HepG2 (cell line): ENCODE data around the gene ALOX5AP. TPM values are rescaled to one million over a fixed set of nuclear protein-coding genes. Genes with fewer than 3 reads are reported as not detected.

Source experiments
- ATAC-seq: fragments of 200-7000 bp; cut with Tn5 transposase; 3 replicates; pipeline ENCODE4 v1.9.1; 2020; ENCODE audit warnings: mild to moderate bottlenecking, moderate library complexity
- BruUV-seq: library from RNA; stranded (reverse); fragments of 400-500 nt; replicated peaks from 2 replicates; lab custom pipeline; 2021; lab: Mats Ljungman, UMichigan
- CTCF ChIA-PET: fragments of 300-600 bp; formaldehyde crosslinking; extraction: SDS; loops from one replicate; lab custom pipeline; 2021; ENCODE audit warnings: low total read pairs, inconsistent platforms, low intra/inter-chr PET ratio; lab: Yijun Ruan, JAX
- POLR2A ChIA-PET: fragments of 350-600 bp; sonication (Branson Sonifier 250); formaldehyde crosslinking; loops from one replicate; lab custom pipeline; 2020; ENCODE audit warnings: antibody characterized with exemption, inconsistent platforms; lab: Yijun Ruan, JAX
- DNase-seq: peaks from one replicate; pipeline ENCODE4 v3.0.0-alpha.2; 2015; ENCODE audit warnings: low spot score
- FAIRE-seq: peaks from 3 replicates; lab custom pipeline; 2011; peaks lifted over from hg19 to GRCh38; lab: Jason Lieb, UNC
- H2AFZ ChIP-seq: one replicate; pipeline ENCODE4 v1.6.1; 2011; ENCODE audit warnings: low read length, inconsistent platforms
- H3K27ac ChIP-seq: fragments of 300-600 bp; 3 replicates; pipeline ENCODE4 v1.8.0; 2011; ENCODE audit warnings: mixed run types, mild to moderate bottlenecking, mixed read lengths, low read length, inconsistent platforms; ENCODE audit not compliant: insufficient read depth; ENCODE audit errors: extremely low read length
- H3K27me3 ChIP-seq, 2 experiments: fragments of 200-600 bp in 1 of 2; 2 replicates in 1 of 2; 3 replicates in 1 of 2; pipeline versions ENCODE4 v1.6.0 to v1.8.0; 2011; ENCODE audit warnings: low read length in 2 of 2, mild to moderate bottlenecking in 2 of 2, moderate library complexity in 2 of 2, inconsistent platforms in 1 of 2; ENCODE audit not compliant: insufficient read depth in 2 of 2, control insufficient read depth in 1 of 2
- H3K36me3 ChIP-seq, 2 experiments: fragments of 200-600 bp in 1 of 2; replicated peaks in 1 of 2; 2 replicates in 1 of 2; 3 replicates in 1 of 2; pipeline versions ENCODE4 v1.5.1 to v1.8.0; 2011; ENCODE audit warnings: low read length in 2 of 2, inconsistent platforms in 1 of 2; ENCODE audit not compliant: insufficient read depth in 2 of 2, control insufficient read depth in 1 of 2
- H3K4me1 ChIP-seq: 2 replicates; pipeline ENCODE4 v1.5.1; 2012; ENCODE audit warnings: low read length, inconsistent platforms; ENCODE audit not compliant: insufficient read depth
- H3K4me2 ChIP-seq: 2 replicates; pipeline ENCODE4 v1.6.0; 2011; ENCODE audit warnings: low read depth, low read length, inconsistent platforms
- H3K4me3 ChIP-seq, 3 experiments: fragments of 200-600 bp in 1 of 3; sonication (generic), shearing (Covaris generic) in 1 of 3; replicated peaks in 1 of 3; 2 replicates each; pipeline ENCODE4 v1.5.1; 2011 to 2016; ENCODE audit warnings: low read length in 3 of 3, inconsistent platforms in 2 of 3, low read depth in 2 of 3, mild to moderate bottlenecking in 2 of 3, control low read depth in 1 of 3, mixed read lengths in 1 of 3; ENCODE audit not compliant: insufficient read depth in 1 of 3
- H3K79me2 ChIP-seq: one replicate; pipeline ENCODE4 v1.6.1; 2011; ENCODE audit warnings: low read length, inconsistent platforms; ENCODE audit not compliant: insufficient read depth
- H3K9ac ChIP-seq: 2 replicates; pipeline ENCODE4 v1.6.0; 2011; ENCODE audit warnings: mild to moderate bottlenecking, low read depth, low read length, inconsistent platforms; ENCODE audit not compliant: insufficient read depth
- H3K9me3 ChIP-seq: 2 replicates; pipeline ENCODE4 v1.5.1; 2012; ENCODE audit warnings: mild to moderate bottlenecking, low read length
- H4K20me1 ChIP-seq: 2 replicates; pipeline ENCODE4 v1.6.0; 2011; ENCODE audit warnings: inconsistent platforms, mild to moderate bottlenecking, low read length, moderate library complexity; ENCODE audit not compliant: insufficient read depth
- ERF ChIP-seq: IDR thresholded peaks from 2 replicates; pipeline ENCODE4 v1.6.1; 2018; ENCODE audit warnings: missing biosample characterization, missing genetic modification reagents
- MYC ChIP-seq: sonication (generic); formaldehyde crosslinking; IDR thresholded peaks from 2 replicates; pipeline ENCODE4 v1.9.0; 2021; ENCODE audit warnings: missing genetic modification reagents, borderline replicate concordance
- PBX2 ChIP-seq: IDR thresholded peaks from 2 replicates; pipeline ENCODE4 v1.6.1; 2016; ENCODE audit warnings: control low read depth
- TCF7 ChIP-seq: sonication (generic); IDR thresholded peaks from 2 replicates; pipeline ENCODE4 v1.6.1; 2016; ENCODE audit warnings: antibody characterized with exemption, low read depth
- TOPORS ChIP-seq: sonication (generic); formaldehyde crosslinking; IDR thresholded peaks from 2 replicates; pipeline ENCODE4 v1.8.0; 2023; ENCODE audit warnings: mild to moderate bottlenecking, missing genetic modification reagents
- ZNF709 ChIP-seq: sonication (generic); formaldehyde crosslinking; IDR thresholded peaks from 2 replicates; pipeline ENCODE4 v1.5.0; 2020; ENCODE audit warnings: mild to moderate bottlenecking, missing genetic modification reagents
- ZNF746 ChIP-seq: sonication (generic); formaldehyde crosslinking; IDR thresholded peaks from 2 replicates; pipeline ENCODE4 v1.8.0; 2022; ENCODE audit warnings: mild to moderate bottlenecking, missing genetic modification reagents
- WGBS: methylation state at CpG from one replicate; pipeline ENCODE4 v1.1.6; 2017; ENCODE audit warnings: low lambda C conversion rate; 5-methylcytosine and 5-hydroxymethylcytosine counted together
- in situ Hi-C: cut with HindIII; loops from 2 replicates; pipeline ENCODE4 v1.10.0; 2017; ENCODE audit warnings: low pct_unique_long_range_greater_than_20kb; ENCODE audit not compliant: extremely low pct_ligation_motif_present
- intact Hi-C: fragments of 100-400 bp; cut with micrococcal nuclease; formaldehyde crosslinking; loops from one replicate; pipeline ENCODE4 v1.10.0; 2022; ENCODE audit not compliant: unreplicated experiment
- polyA plus RNA-seq, 8 experiments: library from polyadenylated mRNA; depleted of rRNA in 3 of 8; stranded (reverse) in 7 of 8; unstranded in 1 of 8; fragments of >200 nt; fragmentation: Illumina TruSeq in 4 of 8; extraction: Trizol in 4 of 8; gene quantifications; 2 replicates each; pipeline versions ENCODE4 v1.2.1 to v1.2.3, GENCODE V29; 2011 to 2016; ENCODE audit warnings: low read depth in 4 of 8, missing spikeins in 1 of 8, mixed read lengths in 1 of 8; ENCODE audit not compliant: insufficient read depth in 1 of 8
- total RNA-seq, 5 experiments: library from RNA; depleted of rRNA; stranded (reverse); fragments of >200 nt; fragmentation: Illumina TruSeq; extraction: Trizol; gene quantifications; 2 replicates each; pipeline ENCODE4 v1.2.3, GENCODE V29; 2016; ENCODE audit warnings: low read depth in 1 of 5
- TF ChIP-seq, protein P1 (sequence below): sonication (generic); formaldehyde crosslinking; IDR thresholded peaks from 2 replicates; pipeline ENCODE4 v1.5.0; 2020; ENCODE audit warnings: mild to moderate bottlenecking, missing genetic modification reagents, borderline replicate concordance

The ALOX5AP gene
- total and polyA plus RNA-seq, 2 of the 13 experiments (the other 11 are each of a cell fraction or from before 2014, with no cell fraction given), result 0.97 to 1.2 TPM

DNA sequence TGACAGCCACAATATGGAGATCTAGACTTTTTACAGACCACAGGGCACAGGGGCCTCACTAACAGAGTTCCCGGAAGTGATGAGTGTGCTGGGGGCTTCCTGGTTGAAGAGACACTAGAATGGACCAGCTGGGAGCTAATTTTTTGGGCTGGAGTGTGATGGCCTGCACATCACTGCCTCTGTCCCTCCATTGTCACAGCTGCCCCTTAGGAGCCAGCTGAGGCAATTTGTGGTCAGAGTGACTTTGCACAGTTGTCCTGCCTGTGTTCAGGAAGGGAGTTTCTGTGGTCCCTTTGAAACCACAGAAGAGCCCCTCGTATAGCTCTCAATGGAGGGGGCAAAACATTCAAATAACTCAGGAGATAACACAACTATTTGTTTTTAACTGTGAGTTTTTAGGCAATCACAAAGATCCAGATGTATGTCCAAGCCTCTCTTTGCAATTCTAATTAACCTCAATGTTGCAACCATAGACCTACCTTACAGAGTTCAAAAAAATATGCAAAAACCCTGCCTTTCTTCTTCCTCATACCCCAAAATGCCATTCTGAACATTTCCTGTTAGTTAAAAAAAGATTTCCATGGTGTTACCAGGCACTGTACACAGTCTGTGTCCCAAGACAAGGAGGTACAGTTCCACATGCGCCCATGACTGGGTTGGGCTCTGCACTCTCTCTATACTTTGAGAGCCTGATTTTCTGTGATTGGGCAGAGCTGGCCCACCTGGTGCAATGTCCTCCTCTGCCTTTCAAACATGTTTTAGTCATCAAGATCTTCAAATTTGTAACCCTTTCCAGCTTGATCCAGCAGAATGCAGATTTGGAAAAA lies 2.4 kb downstream of the ALOX5AP start:
- CTCF ChIA-PET, result no interaction called here

More for the DNA sequence above, 2.4 kb downstream of the ALOX5AP start:
- Histone ChIP-seq H3K36me3 (no peaks in the 10 kb centered on the region), H3K27ac (no peak overlapping the region), H4K20me1 (no peaks in the 10 kb centered on the region), H3K79me2 (no peaks in the 10 kb centered on the region), H3K4me3 (no peak overlapping the region), H3K9ac (no peak overlapping the region), H3K4me1 (peaks cover 27% of the 10 kb centered on the region), H3K9me3 (no peaks in the 10 kb centered on the region), H3K4me2 (no peak overlapping the region), H2AFZ (no peak overlapping the region), H3K27me3 (peaks cover 2 to 7% of the 10 kb centered on the region in 2 experiments; a peak in 2 of 5 replicates)
- intact Hi-C loops, result no loop called here
- no peak for FAIRE-seq
- 0% methylated on average over 2 of the region's 3 CpGs for WGBS
- POLR2A ChIA-PET, result no interaction called here
- in situ Hi-C loops, result no loop called here
- TF ChIP-seq, protein P1, sequence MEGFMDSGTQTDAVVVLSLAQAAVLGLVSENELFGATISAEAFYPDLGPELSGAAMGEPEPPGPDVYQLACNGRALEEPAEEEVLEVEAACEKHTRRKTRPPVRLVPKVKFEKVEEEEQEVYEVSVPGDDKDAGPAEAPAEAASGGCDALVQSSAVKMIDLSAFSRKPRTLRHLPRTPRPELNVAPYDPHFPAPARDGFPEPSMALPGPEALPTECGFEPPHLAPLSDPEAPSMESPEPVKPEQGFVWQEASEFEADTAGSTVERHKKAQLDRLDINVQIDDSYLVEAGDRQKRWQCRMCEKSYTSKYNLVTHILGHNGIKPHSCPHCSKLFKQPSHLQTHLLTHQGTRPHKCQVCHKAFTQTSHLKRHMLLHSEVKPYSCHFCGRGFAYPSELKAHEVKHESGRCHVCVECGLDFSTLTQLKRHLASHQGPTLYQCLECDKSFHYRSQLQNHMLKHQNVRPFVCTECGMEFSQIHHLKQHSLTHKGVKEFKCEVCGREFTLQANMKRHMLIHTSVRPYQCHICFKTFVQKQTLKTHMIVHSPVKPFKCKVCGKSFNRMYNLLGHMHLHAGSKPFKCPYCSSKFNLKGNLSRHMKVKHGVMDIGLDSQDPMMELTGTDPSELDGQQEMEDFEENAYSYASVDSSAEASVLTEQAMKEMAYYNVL, result no peak
- no peak for TF ChIP-seq ZNF709 (CRISPR knock-in tag)
- TF ChIP-seq ZNF746 (CRISPR knock-in tag), result no peak
- no peak for TF ChIP-seq ERF
- no peak for TF ChIP-seq TOPORS
- TF ChIP-seq MYC (CRISPR knock-in tag), result no peak
- TF ChIP-seq PBX2 (CRISPR knock-in tag), result no peak
- TF ChIP-seq TCF7, result no peak
- ATAC-seq, result no peak
- no TSS peak for BruUV-seq
- DNase-seq, result no peak
